HG02840 (cell line): ENCODE results near the gene EN1.

Experiments used
- ATAC-seq: cut with Tn5 transposase; IDR thresholded peaks from one replicate; pipeline ENCODE4 v1.9.1; 2021; ENCODE audit warnings: mild to moderate bottlenecking, moderate library complexity, moderate number of reproducible peaks; ENCODE audit not compliant: unreplicated experiment, low FRiP score

The EN1 gene

DNA sequence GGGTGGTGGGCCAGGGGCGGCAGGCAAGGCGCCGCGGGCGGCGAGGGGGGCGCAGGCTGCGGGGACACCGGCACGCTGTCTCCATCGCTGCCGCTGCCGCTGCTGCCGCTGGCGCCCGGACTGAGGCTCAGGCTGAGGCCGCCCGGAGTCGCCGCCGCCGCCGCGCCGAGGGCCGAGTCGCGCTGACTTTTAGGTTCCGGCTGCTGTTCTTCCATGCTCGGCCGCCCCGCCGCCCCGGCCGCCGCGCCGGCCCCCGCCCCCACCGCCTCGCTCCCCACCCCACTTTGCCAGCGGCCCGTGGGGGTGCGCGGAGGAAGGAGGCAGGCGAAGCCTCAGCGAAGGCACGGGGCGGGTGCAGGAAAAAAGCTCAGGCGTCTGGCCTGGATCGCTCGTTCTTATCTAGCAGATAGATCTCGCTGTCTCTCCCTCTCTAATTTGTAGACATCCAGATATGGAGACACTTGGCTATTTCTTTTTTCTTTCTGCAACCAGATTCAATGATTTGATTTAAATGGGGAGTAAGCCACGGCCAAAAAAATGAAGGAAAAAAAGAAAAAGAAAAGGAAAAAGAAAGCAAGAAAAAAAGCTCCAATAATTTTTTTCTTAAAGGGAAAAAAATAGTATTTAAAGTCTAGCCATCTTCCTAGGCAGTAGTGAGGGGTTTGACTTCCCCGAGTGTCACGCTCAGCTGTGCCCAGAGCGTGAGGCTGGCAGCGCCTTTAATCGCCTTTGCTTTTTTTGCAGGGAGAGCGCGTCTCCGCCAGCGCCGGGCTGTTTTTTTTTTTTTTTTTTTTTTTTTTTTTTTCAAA, at the start of gene EN1:
TSS of gene EN1 (minus strand) at position 696 of the 809 bp plus-strand sequence. CDS start at position 215, 481 bp downstream.
- ATAC-seq: no peak

DNA sequence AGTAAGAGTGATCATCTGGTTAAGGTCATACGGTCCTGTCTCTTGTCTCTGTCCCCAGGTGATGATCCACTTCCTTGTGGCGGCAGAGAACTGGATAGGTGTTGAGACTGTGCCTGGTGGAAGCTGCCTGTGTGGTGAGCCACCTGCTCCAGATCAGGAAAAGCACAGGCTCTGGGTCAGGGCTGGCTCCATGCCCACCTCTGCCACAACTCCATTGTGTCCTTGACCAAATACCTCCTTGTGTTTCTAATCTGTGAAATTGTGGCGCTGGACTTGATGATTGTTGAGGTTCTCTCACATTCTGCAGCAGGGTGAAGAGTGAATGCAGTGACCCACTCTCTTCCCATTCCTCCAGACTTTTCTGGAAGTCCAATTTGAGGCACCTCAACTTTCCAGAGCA, 45.7 kb upstream of the EN1 start:
- ATAC-seq: no peak

DNA sequence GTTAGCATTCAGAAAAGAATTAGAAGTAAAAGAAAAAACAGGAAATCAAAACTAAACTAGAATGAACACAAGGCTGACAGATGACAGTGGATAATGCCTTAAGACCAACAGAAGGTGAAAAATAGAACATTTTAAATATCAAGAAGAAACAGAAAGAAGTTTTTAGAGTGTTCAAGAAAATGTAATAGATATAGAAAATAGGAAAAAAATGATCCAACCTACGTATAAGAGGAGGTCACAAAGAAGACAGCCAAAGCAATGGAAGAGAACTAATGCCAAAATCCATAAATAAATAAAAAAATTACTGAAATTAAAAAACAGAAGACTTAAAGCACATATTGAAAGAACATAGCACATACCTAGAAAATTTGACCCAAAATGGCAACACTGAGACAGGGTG, 42.5 kb upstream of the EN1 start:
- no peak for ATAC-seq

DNA sequence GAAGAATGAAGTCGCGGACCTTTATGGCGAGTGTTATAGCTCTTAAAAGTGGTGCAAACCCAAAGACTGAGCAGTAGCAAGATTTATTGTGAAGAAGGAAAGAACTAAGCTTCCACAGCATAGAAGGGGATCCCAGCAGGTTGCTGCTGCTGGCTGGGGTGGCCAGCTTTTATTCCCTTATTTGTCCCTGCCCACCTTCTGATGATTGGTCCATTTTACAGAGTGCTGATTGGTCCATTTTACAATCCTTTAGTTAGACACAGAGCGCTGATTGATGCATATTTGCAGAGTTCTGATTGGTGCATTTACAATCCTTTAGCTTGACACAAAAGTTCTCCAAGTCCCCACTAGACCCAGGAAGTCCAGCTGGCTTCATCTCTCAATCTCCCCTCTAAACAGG, 36.3 kb upstream of the EN1 start:
- ATAC-seq: no peak

DNA sequence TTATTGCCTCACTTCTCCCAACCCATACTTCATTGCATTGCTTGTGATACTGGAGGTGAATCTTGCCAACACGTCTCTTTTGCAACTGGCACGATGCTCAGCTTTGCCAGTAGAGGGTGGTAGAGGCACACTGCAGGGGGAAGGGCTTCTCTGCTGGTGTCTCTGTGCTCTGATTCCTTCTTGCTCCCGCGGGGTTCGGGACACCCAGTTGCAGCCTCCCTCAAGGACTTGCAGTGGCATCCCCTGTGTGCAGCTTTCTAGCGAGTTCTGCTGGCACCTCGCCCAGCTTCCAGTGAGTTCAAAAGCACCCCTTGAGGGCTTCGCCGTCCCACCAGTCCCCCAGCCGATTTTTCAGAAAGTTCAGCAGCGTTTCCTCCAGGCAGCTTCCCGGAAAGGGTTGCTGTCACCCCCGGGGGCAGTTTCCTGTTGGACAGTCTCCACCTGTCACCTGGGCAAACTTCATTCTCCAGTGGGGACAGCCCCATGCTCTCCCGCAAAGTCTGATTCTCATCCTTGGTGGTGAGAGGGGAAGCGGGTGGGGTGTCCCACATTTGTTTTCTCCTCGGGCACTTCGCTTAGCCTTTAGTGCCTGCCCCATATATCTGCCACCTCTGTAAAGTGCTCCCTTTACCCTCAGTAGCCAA, 35.4 kb upstream of the EN1 start:
- ATAC-seq: peak; percentile 74

DNA sequence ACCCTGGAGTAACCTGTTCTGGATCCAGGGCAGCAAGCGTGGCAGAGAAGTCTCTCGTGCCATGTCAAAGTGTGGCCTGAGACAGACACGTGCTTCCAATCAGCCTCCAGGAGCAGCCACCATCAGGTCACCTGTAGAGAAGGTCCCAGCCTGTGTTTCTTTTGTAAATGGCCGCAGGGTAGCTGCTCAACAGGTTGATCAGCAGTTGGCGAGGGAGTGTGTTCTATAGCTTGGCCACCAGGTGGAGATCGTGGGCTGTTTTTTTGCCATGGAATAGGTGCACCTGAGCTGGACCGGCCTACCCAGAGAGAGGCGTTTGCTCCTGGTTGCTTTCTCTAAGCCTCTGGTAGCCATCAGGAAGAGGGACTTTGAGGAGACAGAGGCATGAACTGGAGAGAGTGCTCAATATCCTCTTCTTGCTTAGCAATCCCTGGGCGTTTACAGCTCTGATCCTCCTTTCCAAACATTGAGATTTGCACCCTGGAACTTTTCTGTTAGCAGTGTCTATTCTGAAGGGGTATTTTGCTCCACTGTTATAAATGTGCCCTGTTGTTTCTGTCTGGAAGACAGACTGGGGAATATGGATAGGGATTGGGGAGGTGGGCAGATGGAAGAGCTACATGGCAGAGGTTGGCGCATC, 34.2 kb upstream of the EN1 start:
- peak; percentile 69 for ATAC-seq

DNA sequence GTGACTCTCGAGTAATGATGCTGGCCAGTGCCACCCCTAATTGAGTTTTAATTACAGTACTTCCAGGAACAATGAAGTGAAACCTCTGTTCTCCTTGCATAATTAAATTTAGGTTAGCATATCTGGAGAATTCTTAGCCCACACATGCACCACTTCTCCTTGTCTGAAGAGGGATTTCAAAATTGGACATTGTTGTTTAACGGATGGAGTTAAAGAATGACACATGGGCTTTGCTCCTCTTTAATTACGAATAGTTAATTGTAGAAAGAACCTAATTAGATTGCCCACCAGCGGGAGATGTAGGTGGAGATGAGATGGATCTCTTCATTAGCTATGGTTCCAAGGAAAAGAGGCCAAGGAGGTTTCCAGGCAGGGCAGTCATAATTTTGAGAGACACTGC, 33.1 kb upstream of the EN1 start:
- ATAC-seq: no peak

DNA sequence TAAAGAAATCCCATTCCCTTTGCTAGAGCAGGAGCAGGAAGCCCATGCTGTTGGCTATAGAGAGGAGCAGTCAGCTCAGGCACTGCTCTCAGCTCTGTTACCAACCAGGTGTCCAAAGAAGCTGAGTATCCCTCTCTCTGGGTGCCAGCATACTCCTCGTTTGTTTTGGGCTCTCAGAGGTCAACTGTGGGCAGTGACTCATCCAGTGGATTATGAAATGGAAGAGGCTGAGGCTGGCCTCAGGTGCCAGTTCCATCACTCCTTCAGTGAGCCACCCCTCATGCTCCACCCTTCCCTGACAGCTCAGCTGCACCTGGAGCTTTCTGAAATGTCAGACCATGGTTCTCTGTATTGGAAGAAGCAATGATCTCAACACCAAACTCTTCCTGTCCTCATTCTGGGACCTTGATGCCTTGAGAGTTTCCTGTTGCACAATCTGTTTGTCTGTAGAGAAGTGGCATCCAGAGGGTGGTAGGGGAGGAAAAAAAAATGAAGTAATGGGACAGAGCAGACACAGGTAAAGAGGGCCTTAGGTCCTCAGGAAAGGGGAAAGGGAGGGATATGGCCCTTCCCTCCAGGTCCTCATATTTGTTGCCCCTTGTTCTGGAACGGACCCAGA, 31.2 kb upstream of the EN1 start:
- no peak for ATAC-seq

DNA sequence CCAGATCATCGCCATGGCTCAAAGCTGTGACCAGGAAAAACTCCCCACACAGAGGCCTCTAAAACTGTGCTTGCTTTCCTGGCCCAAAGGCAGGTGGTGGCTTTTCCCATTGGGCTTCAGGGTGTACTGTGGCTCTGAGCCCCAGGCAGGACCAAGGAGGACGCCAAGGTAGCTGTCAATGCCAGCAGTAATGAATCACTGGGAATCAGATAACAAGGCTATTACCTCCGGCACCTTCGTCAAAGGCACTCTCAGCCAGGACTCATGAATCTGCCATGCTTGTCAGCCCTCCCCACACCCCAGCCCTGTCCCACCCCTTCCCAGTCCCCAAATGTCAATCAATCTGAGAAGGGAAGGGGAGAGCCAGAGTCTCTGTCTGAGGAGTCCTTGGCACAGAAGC, 27.9 kb upstream of the EN1 start:
- ATAC-seq: no peak

DNA sequence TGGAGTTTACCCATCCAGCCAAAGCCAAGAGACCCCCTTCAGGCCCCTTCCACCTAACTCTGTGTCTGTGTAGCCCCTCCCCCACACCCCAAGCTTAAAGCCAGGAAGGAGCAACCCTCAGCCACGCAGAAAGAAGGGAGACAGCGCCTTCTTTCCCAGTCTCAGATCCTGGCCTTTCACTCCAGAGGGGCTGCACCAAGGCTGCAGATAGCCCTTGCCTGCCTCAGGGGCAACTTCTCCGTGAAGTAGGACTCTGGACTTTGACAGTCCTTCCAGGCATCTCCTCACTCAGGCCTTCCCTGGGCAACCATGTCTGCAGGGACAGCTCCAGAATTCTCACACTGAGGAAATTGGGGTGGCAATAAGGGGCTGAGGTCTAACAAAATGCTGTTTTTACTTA, 26.9 kb upstream of the EN1 start:
- ATAC-seq: no peak

DNA sequence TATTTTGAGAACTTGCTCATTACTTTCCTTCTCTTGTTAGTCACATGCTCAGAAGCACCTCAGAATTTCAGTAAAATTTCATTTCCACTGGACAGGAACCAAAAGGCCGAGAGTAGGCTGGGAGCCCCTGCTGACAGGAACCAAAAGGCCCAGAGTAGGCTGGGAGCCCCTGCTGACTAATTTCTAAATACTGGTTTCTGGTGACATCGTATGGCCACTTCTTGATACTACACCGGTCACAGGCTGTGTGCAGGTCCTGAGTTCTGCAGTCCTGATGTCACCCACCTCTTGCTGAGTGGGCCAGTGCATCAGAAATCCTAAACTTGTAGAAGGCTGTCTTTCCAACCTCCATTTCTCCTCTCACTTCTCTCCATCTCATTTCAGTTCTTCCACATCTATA, 17.7 kb upstream of the EN1 start:
- ATAC-seq: peak; percentile 93

DNA sequence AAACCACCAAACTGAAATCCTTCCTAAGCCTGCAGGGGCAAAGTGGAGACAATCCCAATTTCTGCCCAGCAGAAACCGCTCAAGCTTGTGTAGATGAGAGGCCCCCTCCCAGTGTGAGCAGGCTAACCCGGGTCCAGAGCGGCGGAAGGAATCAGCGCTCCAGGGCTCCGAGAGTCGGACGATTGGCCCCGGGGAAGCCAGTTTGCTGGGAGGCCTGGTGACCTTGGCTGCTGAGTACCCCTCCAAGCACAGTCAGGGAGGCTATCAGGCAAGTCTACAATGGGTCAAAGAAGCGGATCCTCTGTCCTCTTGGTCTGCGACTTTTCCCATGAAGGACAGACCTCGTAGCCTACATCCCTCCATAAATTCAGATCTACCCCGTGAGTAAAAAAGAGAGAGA, 16.8 kb upstream of the EN1 start:
- no peak for ATAC-seq

DNA sequence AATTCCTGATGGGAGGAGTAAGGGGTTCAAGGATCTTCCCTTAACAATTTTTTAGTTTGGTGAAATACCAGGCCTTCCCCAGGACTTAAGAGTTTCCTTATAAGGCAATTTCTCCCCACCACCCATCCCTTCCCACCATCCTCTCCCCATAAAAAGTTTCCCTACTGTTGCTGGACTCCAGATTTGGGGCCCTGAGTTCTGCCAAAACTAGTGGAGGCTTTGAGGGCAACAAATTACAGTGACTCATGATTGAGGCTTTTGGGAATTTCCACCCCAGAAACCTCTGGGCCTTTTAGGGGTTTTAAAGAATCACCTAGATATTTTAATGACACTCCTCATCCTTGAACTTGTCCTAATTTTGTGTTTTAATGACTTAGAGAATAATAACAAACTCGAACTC, 14.3 kb upstream of the EN1 start:
- ATAC-seq: no peak

DNA sequence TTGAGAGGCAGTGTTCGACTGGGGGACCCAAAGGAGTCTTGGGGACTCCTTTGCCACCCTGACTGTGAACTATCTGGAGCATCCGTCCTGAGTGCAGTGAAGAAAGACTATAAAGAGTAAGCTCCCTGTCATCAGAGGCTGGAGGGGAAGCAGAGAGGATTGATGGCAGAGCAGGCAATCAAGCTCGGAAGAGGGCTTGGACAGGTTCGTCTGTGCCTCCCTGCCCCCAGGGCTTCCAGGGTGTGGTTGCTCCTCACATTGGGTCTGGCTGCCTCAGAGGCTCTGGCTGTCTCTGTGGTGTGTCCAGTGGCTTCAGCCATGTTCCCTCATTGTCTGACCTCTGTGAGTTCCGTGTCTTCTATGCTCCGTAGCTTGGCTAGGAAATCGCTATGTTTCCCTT, 13.8 kb upstream of the EN1 start:
- ATAC-seq: no peak

DNA sequence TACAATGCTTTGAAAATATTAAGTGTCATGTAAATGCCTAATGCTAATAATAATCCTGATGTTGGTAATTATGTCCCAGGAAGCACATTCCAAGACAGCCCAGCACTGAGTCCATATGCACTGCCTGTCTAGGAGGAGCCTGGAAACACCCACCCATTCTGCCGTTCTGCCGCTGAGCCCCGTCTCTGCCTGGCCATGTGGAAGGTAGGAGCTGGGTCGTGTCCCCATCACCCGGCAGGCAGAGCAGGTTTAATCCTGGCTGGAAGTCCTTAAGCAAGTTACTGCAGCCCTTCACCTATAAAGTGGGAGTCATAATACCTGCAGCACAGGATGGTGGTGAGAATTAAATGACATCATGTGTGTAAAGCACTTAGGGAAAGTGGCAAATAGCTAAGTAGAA, 13.1 kb upstream of the EN1 start:
- no peak for ATAC-seq

DNA sequence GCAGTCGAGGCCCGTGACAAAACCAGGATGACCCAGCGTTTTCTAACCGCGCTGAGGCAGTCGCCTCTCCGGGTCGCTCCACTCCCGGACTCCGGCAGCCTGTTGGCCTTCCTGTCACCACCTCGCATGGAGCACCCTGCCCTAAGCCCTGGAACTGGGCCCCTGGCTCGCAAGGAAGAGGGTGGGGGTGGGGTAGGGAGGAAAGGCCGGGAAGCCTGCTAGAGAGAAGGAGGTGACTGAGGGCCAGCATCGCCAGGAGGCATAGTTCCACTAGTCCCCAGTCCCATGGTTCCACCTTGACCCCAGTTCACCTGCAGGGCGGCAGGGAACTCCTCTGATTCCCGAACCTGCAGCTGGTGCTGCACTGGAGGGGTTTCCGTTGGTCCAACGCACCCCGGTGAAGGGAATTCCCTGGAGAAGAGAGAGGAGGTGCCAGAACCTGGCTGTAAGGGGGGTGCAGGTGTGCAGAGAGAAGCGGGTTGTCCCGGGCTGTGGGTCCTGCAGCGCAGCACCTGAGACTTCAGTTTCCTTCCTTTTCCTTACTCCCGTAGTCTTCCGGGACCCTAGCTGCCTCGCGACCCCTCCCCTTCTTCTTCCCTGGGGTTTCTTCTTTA, 11.8 kb upstream of the EN1 start:
- ATAC-seq: no peak

DNA sequence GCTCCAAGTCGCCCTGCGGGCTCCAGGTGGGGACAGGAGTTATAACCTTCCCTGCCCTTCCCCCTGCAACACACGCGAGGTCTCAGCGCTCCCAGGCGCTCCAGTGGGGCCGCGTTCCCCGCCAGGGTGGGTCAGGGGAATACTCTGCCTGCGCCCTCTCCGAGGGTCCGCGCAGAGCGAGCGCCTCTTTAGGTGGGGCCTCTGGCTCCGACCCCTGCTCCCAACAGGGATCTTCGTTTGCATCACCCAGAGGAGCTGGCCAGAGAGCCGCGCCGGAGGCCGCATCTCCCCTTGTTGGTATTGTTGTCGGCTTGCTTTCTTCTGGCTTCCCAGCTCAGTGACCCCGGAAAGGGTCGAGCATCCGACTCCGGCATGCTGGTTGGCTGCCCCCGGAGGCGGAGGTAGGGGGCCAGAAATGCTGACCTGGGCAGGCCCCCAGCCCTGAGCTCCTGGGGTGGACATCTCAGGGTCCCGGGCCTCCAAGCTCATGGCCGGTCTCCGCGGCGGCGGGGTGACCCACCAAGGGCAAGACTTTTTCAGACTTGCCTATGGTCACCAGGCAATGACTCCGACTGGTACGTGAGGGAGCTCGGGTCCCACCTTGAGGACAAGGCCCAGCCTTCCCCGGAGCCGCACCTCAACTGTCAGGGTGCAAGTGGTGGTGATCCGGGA, 11.2 kb upstream of the EN1 start:
- ATAC-seq: no peak

DNA sequence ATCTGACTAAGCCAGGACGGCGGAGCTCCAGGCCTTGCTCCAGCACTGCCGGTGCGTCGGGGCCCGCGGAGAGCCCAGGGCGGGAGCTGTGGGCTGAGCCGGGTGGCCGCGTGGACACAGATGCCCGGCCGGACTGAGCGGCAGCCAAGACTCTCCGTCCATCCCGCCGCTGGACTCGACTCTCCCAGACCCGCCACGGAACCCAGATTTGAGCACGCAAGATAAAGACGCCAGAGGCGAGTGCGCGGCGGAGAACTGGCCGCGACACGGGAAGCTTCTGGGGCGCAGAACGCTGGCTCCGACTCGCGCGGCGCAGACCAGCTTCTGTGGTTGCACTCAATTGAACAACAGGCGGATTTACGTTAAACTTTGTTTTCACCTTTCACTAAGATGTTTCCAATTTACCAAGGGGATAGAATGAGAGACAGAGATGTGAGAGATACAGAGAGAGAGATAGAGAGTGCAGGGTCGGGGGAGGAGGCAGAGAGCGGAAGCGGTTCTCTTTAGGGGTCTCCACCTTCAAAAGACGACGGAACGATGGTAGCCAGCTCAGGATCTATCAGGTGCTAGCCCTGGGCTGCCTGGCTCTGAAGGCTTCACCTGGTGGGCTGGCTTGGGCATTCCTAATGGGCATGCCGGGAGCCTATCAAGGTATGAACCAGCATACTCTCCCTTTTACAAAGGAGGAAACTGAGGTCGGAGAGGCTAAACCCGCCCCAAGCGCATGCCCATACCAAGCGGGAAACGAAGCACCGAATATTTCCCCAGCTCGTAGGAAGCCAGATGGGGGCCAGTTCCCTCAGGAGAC, 10.4 kb upstream of the EN1 start:
- ATAC-seq: no peak

DNA sequence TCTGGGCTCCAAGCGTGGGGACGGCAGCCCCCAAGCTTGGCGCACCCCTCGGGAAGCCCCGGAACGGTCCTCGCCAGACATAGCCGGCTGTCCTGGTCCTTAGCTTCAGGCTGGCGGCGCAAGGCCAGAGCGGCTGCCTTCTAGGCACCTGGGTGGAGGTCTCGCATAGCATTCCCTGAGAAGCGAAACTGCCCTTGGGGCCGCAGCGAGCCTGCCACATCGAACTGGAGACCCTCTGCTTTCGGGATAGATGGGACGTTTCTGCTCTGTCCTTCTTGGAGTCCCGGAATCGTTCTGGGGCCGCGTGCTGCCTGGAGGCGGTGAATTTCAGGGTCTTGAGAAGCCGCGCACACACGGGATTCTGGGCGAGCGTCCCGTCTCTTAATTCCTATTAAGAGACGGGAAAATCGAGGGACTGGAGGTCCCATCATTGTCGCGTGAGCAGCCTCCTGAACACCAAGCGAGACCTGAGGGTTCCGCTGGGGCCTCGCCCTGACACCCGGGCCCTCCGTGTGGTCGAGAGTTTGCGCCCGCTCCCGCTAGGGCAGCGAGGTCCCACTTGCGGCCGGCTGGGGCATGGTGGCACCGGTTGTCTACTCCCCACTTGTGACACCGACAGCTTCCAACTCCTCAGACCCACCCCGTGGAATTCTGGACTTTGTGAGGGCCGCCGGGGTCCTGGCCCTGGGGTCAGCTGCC, 9.7 kb upstream of the EN1 start:
- ATAC-seq: no peak
